GM04503 (cell line): ENCODE results near the gene NR2F1-AS1.
"Not testable (repeated sequence)": the region's sequence is repeated elsewhere in the genome, so short reads cannot be mapped to it uniquely, and the experiment has no call there.

ENCODE experiments used
- DNase-seq: peaks from one replicate; pipeline ENCODE4 v3.0.0-alpha.2; 2012; ENCODE audit warnings: low read depth

Gene NR2F1-AS1

GRCh38 chr5:93576994-93577853 lies 3.8 kb downstream of the NR2F1-AS1 start:
- no peak for DNase-seq

GRCh38 chr5:93575461-93576414 lies 5.3 kb downstream of the NR2F1-AS1 start:
- DNase-seq: no peak

- no peak for DNase-seq
Observed at GRCh38 chr5:93574491-93575305, 6.3 kb downstream of the NR2F1-AS1 start.

- DNase-seq: no peak
Observed at GRCh38 chr5:93573354-93574351, 7.4 kb downstream of the NR2F1-AS1 start.

- DNase-seq: no peak
Observed at GRCh38 chr5:93572608-93573353, 8.2 kb downstream of the NR2F1-AS1 start.

GRCh38 chr5:93572101-93572607 lies 8.9 kb downstream of the NR2F1-AS1 start:
- DNase-seq: no peak

- DNase-seq: no peak
Observed at GRCh38 chr5:93571114-93571949, 9.7 kb downstream of the NR2F1-AS1 start.

- no peak for DNase-seq
Observed at GRCh38 chr5:93570294-93571113, 10.5 kb downstream of the NR2F1-AS1 start.

- DNase-seq: no peak
Observed at GRCh38 chr5:93569300-93570160, 11.5 kb downstream of the NR2F1-AS1 start.

- no peak for DNase-seq
Observed at GRCh38 chr5:93567424-93567823, 13.6 kb downstream of the NR2F1-AS1 start.

GRCh38 chr5:93566091-93566490 lies 14.9 kb downstream of the NR2F1-AS1 start:
- no peak for DNase-seq

- DNase-seq: no peak
Observed at GRCh38 chr5:93557021-93557604, 23.9 kb downstream of the NR2F1-AS1 start.

GRCh38 chr5:93549594-93549993 lies 31.4 kb downstream of the NR2F1-AS1 start:
- not testable (repeated sequence) for DNase-seq

GRCh38 chr5:93545872-93546271 lies 35.1 kb downstream of the NR2F1-AS1 start:
- DNase-seq: no peak

- peak; percentile 92 for DNase-seq
Observed at GRCh38 chr5:93532370-93532769, 48.6 kb downstream of the NR2F1-AS1 start.

- not testable (repeated sequence) for DNase-seq
Observed at GRCh38 chr5:93521815-93522214, 59.2 kb downstream of the NR2F1-AS1 start.
